Adipose tissue (tissue), 3 donors: Measurements from ENCODE around the gene C2orf66. TPM values are rescaled to one million over a fixed set of nuclear protein-coding genes. Genes with fewer than 3 reads are reported as not detected.

Experiments
- H3K27ac ChIP-seq: one replicate; pipeline ENCODE4 v1.5.1; 2013; ENCODE audit warnings: low read depth, low read length
- WGBS, 3 donors: extraction: QIAGEN DNeasy Blood & Tissue Kit; methylation state at CpG; one replicate each; pipeline ENCODE4 v1.1.7; 2013; 5-methylcytosine and 5-hydroxymethylcytosine counted together
- polyA plus RNA-seq, 3 donors: library from polyadenylated mRNA; stranded (reverse); fragments of 200-250 nt; gene quantifications; one replicate each; pipeline ENCODE4 v1.2.3, GENCODE V29; 2013
- donor health status: healthy with polysubstance abuse.
- donor health status: Bipolar disorder and iron deficiency.
- donor health status: healthy.

Gene C2orf66
- polyA plus RNA-seq, 3 donors, result 0.06 to 0.82 TPM; not detected in 1

DNA sequence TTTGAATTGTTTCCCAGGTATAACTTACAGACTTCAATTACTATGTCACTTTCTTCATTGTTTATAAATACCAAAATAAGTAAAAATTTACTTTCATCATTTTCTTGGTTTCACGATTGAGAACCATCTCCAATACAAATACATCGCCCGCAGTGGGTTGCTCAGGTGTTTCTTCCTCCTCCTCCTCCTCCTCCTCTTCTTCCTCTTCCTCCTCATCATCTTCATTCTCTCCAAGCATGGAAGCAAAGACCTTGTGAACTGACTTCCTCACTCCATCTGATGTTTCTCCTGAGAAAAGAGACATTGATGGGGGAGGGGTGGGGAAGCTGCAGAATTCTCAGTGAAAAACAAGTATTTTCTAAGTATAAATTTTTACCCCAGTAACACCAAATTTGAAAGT is 16.3 kb downstream of the C2orf66 start:
- no peak overlapping the region for H3K27ac ChIP-seq

DNA sequence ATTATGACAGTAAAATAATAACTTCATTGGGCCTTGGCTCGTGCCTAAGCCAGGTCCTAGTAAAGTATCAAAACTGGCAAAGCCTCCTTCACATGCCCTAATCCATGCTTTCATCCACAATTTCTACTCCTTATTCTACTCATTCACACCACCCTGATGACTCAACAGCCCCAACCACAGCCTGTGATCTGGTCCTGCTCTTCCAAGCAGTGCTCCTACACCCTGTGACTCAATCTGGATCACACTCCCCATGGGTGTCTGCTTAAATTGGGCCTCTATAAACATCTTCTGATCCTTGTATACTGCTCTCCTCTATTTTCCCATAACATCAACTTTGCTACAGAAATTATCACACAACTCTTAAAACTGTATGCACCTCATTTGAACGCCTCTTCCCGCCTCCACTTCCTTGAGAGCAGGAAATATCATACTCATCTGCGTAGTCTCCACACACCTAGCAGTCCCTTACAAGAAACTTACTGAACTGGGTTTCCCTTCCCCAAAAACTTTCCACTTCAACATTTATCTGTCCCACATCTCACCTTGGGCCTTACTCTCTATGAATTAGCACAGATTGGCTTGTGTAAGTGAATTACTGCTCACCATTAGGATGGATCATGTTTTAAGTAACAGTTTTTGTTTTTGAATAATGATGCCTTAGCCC is 25.6 kb downstream of the C2orf66 start:
- WGBS, 3 donors, result 90 to 94% (median 93%) methylated on average over 4 of the region's 4 CpGs
- no peak overlapping the region for H3K27ac ChIP-seq

More for the DNA sequence above, 16.3 kb downstream of the C2orf66 start:
- WGBS, 3 donors, result 89 to 96% (median 94%) methylated on average over 3 of the region's 3 CpGs

DNA sequence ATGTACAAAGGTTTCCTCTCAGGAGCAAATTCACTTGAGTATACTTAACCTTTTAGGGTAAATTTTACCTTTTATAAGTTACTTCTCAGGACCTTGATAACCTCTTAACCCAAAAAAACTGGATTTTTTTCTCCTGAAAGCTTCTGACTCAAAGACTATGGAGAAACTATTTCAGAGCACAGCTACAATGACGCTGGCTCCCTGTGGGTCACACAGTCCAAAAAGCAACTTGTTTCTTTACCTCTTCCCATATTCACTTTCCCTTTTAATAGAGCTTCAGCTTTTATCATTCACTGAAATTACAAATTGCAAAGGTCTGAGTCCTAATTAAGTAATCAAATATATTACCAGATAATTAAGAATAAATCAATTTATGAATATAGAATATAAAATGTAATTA is 42.1 kb downstream of the C2orf66 start:
- 91 to 93% (median 91%) methylated on average over 1 of the region's 1 CpG for WGBS, 3 donors

DNA sequence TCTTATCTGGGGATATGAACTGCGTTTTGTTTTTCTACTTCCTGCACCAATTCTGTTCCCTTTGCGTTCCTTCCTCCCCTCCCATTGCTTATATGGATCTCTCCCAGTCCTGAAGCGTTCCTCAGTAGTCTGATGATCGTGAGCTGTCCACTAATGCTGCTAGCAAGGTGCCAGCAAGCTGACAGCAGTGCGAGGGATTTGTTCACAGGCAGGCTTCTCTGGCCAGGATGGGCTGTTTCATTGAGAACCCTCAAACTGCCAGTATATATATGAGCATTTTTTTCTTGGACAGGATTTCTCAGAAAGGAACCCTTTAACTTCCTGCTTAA is 49.8 kb downstream of the C2orf66 start:
- 59 to 74% (median 65%) methylated on average over 5 of the region's 5 CpGs for WGBS, 3 donors

More for the DNA sequence above, 42.1 kb downstream of the C2orf66 start:
- no peak overlapping the region for H3K27ac ChIP-seq

DNA sequence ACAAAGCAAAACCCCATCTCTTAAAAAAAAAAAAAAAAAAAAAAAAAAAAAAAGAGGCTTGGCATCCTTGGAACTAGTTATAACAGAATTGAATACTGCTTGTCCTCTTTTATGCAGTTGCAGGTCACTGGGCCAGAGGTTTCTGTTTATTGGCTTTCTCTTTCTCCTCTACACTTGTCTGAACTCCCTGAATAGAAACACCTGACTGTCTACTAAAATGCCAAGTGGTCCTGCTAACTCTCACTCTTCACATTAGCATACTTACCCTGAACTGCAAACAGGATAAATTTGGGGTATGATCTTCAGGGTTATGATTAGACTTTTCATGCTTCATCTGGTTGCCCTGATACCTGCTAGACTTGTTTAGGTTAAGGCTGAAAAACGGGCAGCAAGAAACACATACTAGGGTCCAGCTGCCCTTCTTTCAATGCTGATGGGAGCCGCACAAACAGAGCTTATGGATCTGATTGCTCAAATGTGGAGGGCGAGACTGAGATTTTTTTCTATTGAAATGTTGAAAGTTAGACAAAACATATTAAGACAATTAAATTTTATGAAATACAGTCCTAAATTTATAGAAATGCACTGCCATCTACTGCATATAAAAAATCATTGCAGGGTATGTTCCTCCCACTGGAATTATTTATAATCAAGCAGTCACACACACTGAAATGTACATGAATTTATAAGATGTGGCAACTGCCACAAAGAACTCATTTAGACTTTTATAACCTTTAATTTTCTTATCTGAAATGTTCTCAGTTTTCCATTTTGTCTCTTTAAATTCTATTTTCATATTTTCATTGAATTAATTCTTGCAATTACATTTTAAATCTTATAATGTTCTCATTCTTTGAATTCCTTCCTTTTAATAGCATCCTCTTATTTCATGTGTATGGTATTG is 50.4 kb downstream of the C2orf66 start:
- 64 to 78% (median 65%) methylated on average over 3 of the region's 3 CpGs for WGBS, 3 donors
- H3K27ac ChIP-seq, result no peak overlapping the region

More for the DNA sequence above, 49.8 kb downstream of the C2orf66 start:
- no peak overlapping the region for H3K27ac ChIP-seq

Other genes starting within 250 kb of the C2orf66 start
- 1 to 10 TPM in 2 of 3 donors, under 1 TPM in 1; 0.32 to 3.8 (median 3.6) TPM for gene HECW2, start 215.8 kb downstream of the C2orf66 start, polyA plus RNA-seq
- under 1 TPM; 0.11 to 0.19 (median 0.17) TPM for gene CCDC150, start 169.6 kb downstream of the C2orf66 start, polyA plus RNA-seq
- 10 to 100 TPM in 1 of 3 donors, 1 to 10 TPM in 2; 8.3 to 11.5 (median 9.1) TPM for gene GTF3C3, start 9.7 kb downstream of the C2orf66 start, polyA plus RNA-seq
- 1 to 10 TPM; 1.0 to 6.3 (median 2.2) TPM for gene PGAP1, start 117.4 kb upstream of the C2orf66 start, polyA plus RNA-seq